Gastroesophageal sphincter (tissue), 3 donors: Measurements from ENCODE around the gene NOXO1.

Source experiments
- CTCF ChIP-seq, 4 experiments: fragments of 200-600 bp in 2 of 4; fragments of 450-650 bp in 2 of 4; sonication (generic) in 1 of 4; IDR thresholded peaks; one replicate each; pipeline ENCODE4 v1.5.1; 2017 to 2019; ENCODE audit warnings: antibody characterized with exemption in 4 of 4, mild to moderate bottlenecking in 2 of 4, moderate library complexity in 2 of 4
- POLR2AphosphoS5 ChIP-seq: sonication (generic); formaldehyde crosslinking; IDR thresholded peaks from one replicate; pipeline ENCODE4 v1.6.1; 2017; ENCODE audit warnings: antibody characterized with exemption

DNA sequence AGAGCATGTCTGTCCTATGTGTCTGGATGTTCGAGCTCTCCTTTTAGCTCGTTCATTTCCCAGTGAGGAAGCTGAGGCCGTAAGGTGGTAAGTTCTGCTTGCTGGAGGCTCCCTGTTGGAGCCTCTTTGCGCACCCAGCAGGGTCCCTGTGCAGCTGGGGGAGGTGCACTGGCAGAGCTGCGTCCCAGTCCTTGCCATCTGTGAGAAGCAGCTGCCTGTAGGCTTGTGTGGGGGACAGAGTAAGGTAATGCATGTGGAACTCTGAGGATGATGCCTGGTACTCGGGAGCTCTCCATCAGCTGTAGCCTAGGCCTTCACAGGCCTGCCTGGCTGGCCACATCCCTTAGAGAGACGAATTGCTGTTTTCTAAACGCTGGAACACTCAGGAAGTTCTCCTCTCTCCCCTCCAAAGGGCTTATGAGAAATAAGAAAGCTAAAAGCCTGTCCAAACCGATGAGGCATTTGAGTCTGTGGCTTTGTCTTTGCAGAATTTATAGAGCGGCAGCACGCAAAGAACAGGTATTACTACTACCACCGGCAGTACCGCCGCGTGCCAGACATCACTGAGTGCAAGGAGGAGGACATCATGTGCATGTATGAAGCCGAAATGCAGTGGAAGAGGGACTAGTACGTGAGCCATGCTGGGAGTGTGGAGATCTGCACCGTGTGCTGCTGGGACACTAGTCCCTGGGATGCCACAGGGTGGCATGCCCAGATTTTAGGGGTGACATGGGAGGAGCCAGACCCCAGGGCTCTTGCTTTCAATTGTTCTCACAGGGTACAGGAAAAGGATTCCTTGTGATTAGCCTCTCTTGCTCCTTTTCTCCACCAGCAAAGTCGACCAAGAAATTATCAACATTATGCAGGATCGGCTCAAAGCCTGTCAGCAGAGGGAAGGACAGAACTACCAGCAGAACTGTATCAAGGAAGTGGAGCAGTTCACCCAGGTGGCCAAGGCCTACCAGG, 20.3 kb downstream of the NOXO1 start:
- no peak for TF ChIP-seq CTCF (IDR thresholded peaks at IDR 0.05)
- TF ChIP-seq POLR2AphosphoS5: peak; percentile 17
